ENCODE results near the gene MYO1H. TPM values are rescaled to one million over a fixed set of nuclear protein-coding genes. Genes with fewer than 3 reads are reported as not detected.

Gene MYO1H
- total and polyA plus RNA-seq, 2 of the 8 experiments (the other 6 are each of a cell fraction or from before 2014, with no cell fraction given): 0.03 TPM; not detected in 1

GRCh38 chr12:109334887-109335286 lies 12.8 kb upstream of the MYO1H start:
- Histone ChIP-seq H3K27ac (ENCODE audit: low read depth, low read length) (no peak overlapping the region), H2BK15ac (ENCODE audit: low read length) (no peak overlapping the region), H3K4me1 (replicated peaks in 1 of 4; ENCODE audit: control insufficient read depth in 3 of 4, insufficient read depth in 4 of 4, low read length in 3 of 4) (no peaks in the 10 kb centered on the region), H4K20me1 (replicated peaks in 1 of 2; ENCODE audit: control insufficient read depth in 1 of 2, insufficient read depth in 2 of 2, low read length in 2 of 2) (no peaks in the 10 kb centered on the region), H3K4me2 (ENCODE audit: insufficient read depth in 1 of 2, low read depth in 2 of 2, low read length in 2 of 2) (no peak overlapping the region), H3K18ac (ENCODE audit: extremely low read depth, low read length) (no peak overlapping the region), H3K56ac (replicated peaks; ENCODE audit: insufficient read length, low read depth, low read length) (no peak overlapping the region), H3K36me3 (ENCODE audit: control insufficient read depth in 2 of 4, insufficient read depth in 4 of 4, low read length in 3 of 4) (no peaks in the 10 kb centered on the region), H3K79me2 (ENCODE audit: control insufficient read depth in 1 of 2, insufficient read depth in 2 of 2, low read length in 2 of 2) (no peaks in the 10 kb centered on the region), H4K91ac (replicated peaks; ENCODE audit: insufficient read length, low read length) (no peak overlapping the region), H2AFZ (ENCODE audit: low read length) (no peak overlapping the region), H2BK20ac (ENCODE audit: low read length) (no peak overlapping the region), H2BK120ac (replicated peaks; ENCODE audit: low read depth, low read length) (no peak overlapping the region), H3K4ac (replicated peaks; ENCODE audit: insufficient read length, low read depth, low read length) (no peak overlapping the region), H2BK12ac (ENCODE audit: low read depth, low read length) (no peak overlapping the region), H3K4me3 (ENCODE audit: extremely low read depth in 1 of 4, insufficient read depth in 2 of 4, low read depth in 3 of 4, low read length in 4 of 4) (no peak overlapping the region), H3K14ac (ENCODE audit: insufficient read length) (no peak overlapping the region), H3K23me2 (ENCODE audit: low read depth, low read length) (no peaks in the 10 kb centered on the region), H3K9ac (replicated peaks in 1 of 4; ENCODE audit: extremely low read depth in 1 of 4, low read depth in 3 of 4, low read length in 3 of 4) (no peak overlapping the region), H3K27me3 (replicated peaks in 1 of 4; ENCODE audit: control insufficient read depth in 3 of 4, extremely low read depth in 1 of 4, insufficient read depth in 3 of 4, low read length in 3 of 4) (no peaks in the 10 kb centered on the region; a peak in 1 of 7 replicates), H2AK5ac (ENCODE audit: low read depth, low read length) (no peak overlapping the region), H3K23ac (ENCODE audit: insufficient read length) (no peak overlapping the region), H4K8ac (ENCODE audit: extremely low read depth, insufficient read depth, low read length) (no peak overlapping the region), H4K5ac (ENCODE audit: insufficient read length, low read depth, low read length) (no peak overlapping the region), H3K9me3 (ENCODE audit: insufficient read depth in 2 of 2, low read depth in 1 of 2, low read length in 1 of 2) (no peaks in the 10 kb centered on the region), H2BK5ac (ENCODE audit: low read depth, low read length) (no peak overlapping the region), H3K79me1 (ENCODE audit: low read depth, low read length) (no peaks in the 10 kb centered on the region)
- POLR2A ChIA-PET (ENCODE audit: partially characterized antibody): no interaction called here
- no peak for FAIRE-seq
- DNase-seq (ENCODE audit: low read depth in 1 of 2, low spot score in 2 of 2): no peak
- CTCF ChIA-PET (ENCODE audit: partially characterized antibody): interaction anchor here (1.0 to 1.6 kb wide), 3 partner anchors 12 to 58 kb away, joined by 3 to 5 read pairs (median 3); partner anchors contain the start of gene MYO1H
- WGBS, 2 experiments (ENCODE audit: extremely low coverage in 1 of 2, insufficient coverage in 1 of 2, insufficient read length in 1 of 2, insufficient replicate concordance in 2 of 2, low coverage in 1 of 2, low lambda C conversion rate in 2 of 2, missing lambda C conversion rate in 1 of 2): 93% methylated on average over 2 of the region's 2 CpGs; no CpG with 5 or more reads in 1 of the 2 experiments
- no peak for TF ChIP-seq KDM4A (IDR thresholded peaks at IDR 0.05; ENCODE audit: low read depth, low read length, severe bottlenecking)
- no peak for TF ChIP-seq SP4 (IDR thresholded peaks at IDR 0.05; ENCODE audit: low read length)
- no peak for TF ChIP-seq USF2 (IDR thresholded peaks at IDR 0.05; ENCODE audit: low read length)
- TF ChIP-seq CTCF (IDR thresholded peaks at IDR 0.05; ENCODE audit: control extremely low read depth in 1 of 3, insufficient read depth in 1 of 3, low read depth in 1 of 3, low read length in 3 of 3): no peak
- TF ChIP-seq SRF (IDR thresholded peaks at IDR 0.05; ENCODE audit: low read depth, low read length): no peak
- TF ChIP-seq CHD1 (IDR thresholded peaks at IDR 0.05; ENCODE audit: low read depth, low read length): no peak
- TF ChIP-seq FOSL1 (IDR thresholded peaks at IDR 0.05; ENCODE audit: insufficient read depth, low read depth, low read length): no peak
- TF ChIP-seq TCF12 (IDR thresholded peaks at IDR 0.05; ENCODE audit: low read depth, low read length): no peak
- TF ChIP-seq SP2 (IDR thresholded peaks at IDR 0.05; ENCODE audit: low read length): no peak
- TF ChIP-seq CBX5 (IDR thresholded peaks at IDR 0.05; ENCODE audit: low read depth, low read length): no peak
- TF ChIP-seq GABPA (IDR thresholded peaks at IDR 0.05; ENCODE audit: borderline replicate concordance, insufficient read depth, low read length): no peak
- no peak for TF ChIP-seq CHD2 (IDR thresholded peaks at IDR 0.05; ENCODE audit: low read length)
